ENCODE results near the gene BPIFB1. TPM values are rescaled to one million over a fixed set of nuclear protein-coding genes. Genes with fewer than 3 reads are reported as not detected.

BPIFB1 gene
- total and polyA plus RNA-seq, 10 of the 15 experiments (the other 5 are each of a cell fraction or from before 2014, with no cell fraction given): 0.13 TPM; not detected in 9

GRCh38 chr20:33277471-33278441 lies 5.3 kb upstream of the BPIFB1 start:
- in situ Hi-C loops (cut with MboI): no loop called here
- ChIA-PET RAD21 (ENCODE audit: unreplicated experiment) (no interaction called here), CTCF (no interaction called here), SMC1A (ENCODE audit: uncharacterized antibody, unreplicated experiment) (no interaction called here), POLR2A (no interaction called here)
- no peak for FAIRE-seq
- WGBS (ENCODE audit: insufficient coverage, insufficient replicate concordance, low lambda C conversion rate, missing lambda C conversion rate): 39% methylated on average over 13 of the region's 13 CpGs
- Histone ChIP-seq H3K4me1 (ENCODE audit: control insufficient read depth, insufficient read depth, low read length) (no peaks in the 10 kb centered on the region), H2AFZ (ENCODE audit: control insufficient read depth, low read depth, low read length) (no peak overlapping the region), H3K4me3 (no peak overlapping the region), H3K27me3 (replicated peaks in 1 of 2; ENCODE audit: control insufficient read depth in 2 of 2, insufficient read depth in 2 of 2, low read length in 1 of 2) (peaks cover 7 to 8% of the 10 kb centered on the region in 2 experiments; a peak in 3 of 4 replicates), H3K36me3 (ENCODE audit: control insufficient read depth in 2 of 2, insufficient read depth in 2 of 2, low read length in 1 of 2) (no peaks in the 10 kb centered on the region; a peak in 1 of 4 replicates), H3K4me2 (ENCODE audit: control insufficient read depth, insufficient read depth) (no peak overlapping the region), H3K9me3 (replicated peaks; ENCODE audit: control insufficient read depth, insufficient read depth, low read length) (no peaks in the 10 kb centered on the region), H4K20me1 (ENCODE audit: control insufficient read depth, insufficient read depth) (no peaks in the 10 kb centered on the region), H3K79me2 (ENCODE audit: control insufficient read depth, insufficient read depth, low read length) (no peaks in the 10 kb centered on the region), H3K9ac (ENCODE audit: control insufficient read depth, insufficient read depth, low read length) (no peak overlapping the region), H3K27ac (ENCODE audit: control insufficient read depth, insufficient read depth) (no peak overlapping the region)
- BruUV-seq (replicated peaks): no TSS peak
- intact Hi-C loops (cut with micrococcal nuclease; ENCODE audit: unreplicated experiment): no loop called here
- no peak for ATAC-seq
- no peak for DNase-seq (ENCODE audit: low read depth, low spot score)
- TF ChIP-seq POLR2AphosphoS2 (IDR thresholded peaks at IDR 0.05; ENCODE audit: low read depth, low read length): no peak
- no peak for TF ChIP-seq MLLT1 (IDR thresholded peaks at IDR 0.05)
- TF ChIP-seq PAX5 (IDR thresholded peaks at IDR 0.05; ENCODE audit: borderline replicate concordance, low read depth, low read length): no peak
- no peak for TF ChIP-seq MYC (IDR thresholded peaks at IDR 0.05; ENCODE audit: insufficient read depth, insufficient read length, insufficient replicate concordance, low read length, severe bottlenecking)
- no peak for TF ChIP-seq ZNF687 (IDR thresholded peaks at IDR 0.05)
- no peak for TF ChIP-seq BRCA1 (IDR thresholded peaks at IDR 0.05; ENCODE audit: low read depth, low read length)
- TF ChIP-seq GATAD2B (conservative IDR thresholded peaks at IDR 0.05; ENCODE audit: low read depth): no peak
- no peak for TF ChIP-seq CHD1 (IDR thresholded peaks at IDR 0.05; ENCODE audit: low read depth, low read length)
- no peak for TF ChIP-seq ASH2L (IDR thresholded peaks at IDR 0.05; ENCODE audit: borderline replicate concordance, low read depth)
- no peak for TF ChIP-seq NFYA (IDR thresholded peaks at IDR 0.05; ENCODE audit: borderline replicate concordance, low read depth, low read length)
- TF ChIP-seq, protein P1, sequence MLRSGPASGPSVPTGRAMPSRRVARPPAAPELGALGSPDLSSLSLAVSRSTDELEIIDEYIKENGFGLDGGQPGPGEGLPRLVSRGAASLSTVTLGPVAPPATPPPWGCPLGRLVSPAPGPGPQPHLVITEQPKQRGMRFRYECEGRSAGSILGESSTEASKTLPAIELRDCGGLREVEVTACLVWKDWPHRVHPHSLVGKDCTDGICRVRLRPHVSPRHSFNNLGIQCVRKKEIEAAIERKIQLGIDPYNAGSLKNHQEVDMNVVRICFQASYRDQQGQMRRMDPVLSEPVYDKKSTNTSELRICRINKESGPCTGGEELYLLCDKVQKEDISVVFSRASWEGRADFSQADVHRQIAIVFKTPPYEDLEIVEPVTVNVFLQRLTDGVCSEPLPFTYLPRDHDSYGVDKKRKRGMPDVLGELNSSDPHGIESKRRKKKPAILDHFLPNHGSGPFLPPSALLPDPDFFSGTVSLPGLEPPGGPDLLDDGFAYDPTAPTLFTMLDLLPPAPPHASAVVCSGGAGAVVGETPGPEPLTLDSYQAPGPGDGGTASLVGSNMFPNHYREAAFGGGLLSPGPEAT (IDR thresholded peaks at IDR 0.05; ENCODE audit: low read depth): no peak
- no peak for TF ChIP-seq ESRRA (IDR thresholded peaks at IDR 0.05; ENCODE audit: low read length)
- no peak for TF ChIP-seq KAT2A (conservative IDR thresholded peaks at IDR 0.05; ENCODE audit: control insufficient read depth, low read depth, low read length)
- TF ChIP-seq SUZ12 (IDR thresholded peaks at IDR 0.05; ENCODE audit: unreplicated experiment): no peak
- no peak for TF ChIP-seq TBL1XR1 (IDR thresholded peaks at IDR 0.05; ENCODE audit: low read depth, low read length)
